ENCODE data around the gene TMEM187.
A peak's percentile ranks its signal among the peaks of the same experiment; 100 is the strongest.

TMEM187 gene

DNA sequence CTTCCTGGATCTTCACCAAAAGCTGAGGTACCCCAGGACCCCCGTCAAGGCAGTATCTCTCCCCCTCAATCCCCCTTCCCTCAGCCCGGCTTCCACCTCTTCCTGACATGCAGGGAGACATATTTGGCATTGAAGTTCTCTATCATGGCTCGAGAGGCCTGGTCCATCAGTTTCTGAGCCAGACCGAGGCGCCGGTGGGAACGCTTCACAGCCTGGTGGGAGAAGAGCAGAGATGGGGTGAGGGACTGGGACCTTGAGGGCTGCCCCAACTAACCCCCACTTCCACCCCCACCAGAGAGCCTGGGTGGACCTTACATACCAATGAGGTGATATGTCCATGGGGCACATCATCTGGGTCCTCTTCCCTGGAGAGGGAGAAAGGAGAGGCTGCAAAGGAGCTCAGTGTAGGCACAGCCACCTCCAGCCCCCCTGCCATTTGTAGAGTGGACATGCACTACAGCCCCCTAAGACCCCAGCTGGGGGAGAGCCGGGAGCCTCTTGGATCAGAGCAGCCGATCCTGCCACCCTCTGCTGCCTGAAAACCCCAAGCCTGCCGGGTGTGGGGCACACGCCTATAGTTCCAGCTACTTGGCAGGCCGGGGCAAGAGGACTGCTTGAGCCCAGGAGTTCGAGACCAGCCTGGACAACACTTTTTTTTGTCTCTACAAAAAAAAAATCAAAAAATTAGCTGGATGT, 40.2 kb upstream of the TMEM187 start:
- TF ChIP-seq, protein P1, sequence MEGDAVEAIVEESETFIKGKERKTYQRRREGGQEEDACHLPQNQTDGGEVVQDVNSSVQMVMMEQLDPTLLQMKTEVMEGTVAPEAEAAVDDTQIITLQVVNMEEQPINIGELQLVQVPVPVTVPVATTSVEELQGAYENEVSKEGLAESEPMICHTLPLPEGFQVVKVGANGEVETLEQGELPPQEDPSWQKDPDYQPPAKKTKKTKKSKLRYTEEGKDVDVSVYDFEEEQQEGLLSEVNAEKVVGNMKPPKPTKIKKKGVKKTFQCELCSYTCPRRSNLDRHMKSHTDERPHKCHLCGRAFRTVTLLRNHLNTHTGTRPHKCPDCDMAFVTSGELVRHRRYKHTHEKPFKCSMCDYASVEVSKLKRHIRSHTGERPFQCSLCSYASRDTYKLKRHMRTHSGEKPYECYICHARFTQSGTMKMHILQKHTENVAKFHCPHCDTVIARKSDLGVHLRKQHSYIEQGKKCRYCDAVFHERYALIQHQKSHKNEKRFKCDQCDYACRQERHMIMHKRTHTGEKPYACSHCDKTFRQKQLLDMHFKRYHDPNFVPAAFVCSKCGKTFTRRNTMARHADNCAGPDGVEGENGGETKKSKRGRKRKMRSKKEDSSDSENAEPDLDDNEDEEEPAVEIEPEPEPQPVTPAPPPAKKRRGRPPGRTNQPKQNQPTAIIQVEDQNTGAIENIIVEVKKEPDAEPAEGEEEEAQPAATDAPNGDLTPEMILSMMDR (IDR thresholded peaks at IDR 0.05) = no peak
- Histone ChIP-seq H3K4me1 (peaks cover 0 to 31% (median 18%) of the 10 kb centered on the region in 4 donors), H3K9me3 (no peaks in the 10 kb centered on the region), H3K27me3 (no peaks in the 10 kb centered on the region), H3K27ac (no peak overlapping the region), H3K4me3 (no peak overlapping the region), H3K36me3 (peaks cover 0 to 38% (median 24%) of the 10 kb centered on the region in 3 donors)
- intact Hi-C loops (cut with DNase I; ENCODE audit: low total_unique reads) = no loop called here
- no peak for DNase-seq

DNA sequence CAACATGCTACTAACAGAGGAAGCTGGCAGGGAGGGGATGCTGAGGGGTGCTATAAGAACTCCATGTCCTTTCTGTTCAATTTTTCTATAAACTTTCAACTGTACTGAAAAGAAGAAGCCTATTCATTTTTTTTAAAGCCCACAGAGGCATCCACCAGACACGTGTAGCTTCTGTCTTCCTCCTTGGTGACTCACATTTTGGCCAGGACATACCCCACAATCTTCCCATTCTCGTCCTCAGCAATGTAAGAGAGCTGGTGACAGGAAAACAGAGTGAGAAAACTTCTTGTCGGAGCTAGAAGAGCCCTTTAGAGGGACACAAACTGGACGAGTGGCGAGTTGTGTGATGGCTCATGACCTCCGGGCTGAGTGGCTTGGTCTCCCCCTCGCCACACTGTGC, 38.8 kb upstream of the TMEM187 start:
- Histone ChIP-seq H3K9me3 (no peaks in the 10 kb centered on the region), H3K27ac (peak overlapping the region in 1 of 2 donors; percentile 61), H3K4me1 (peaks cover 0 to 26% (median 16%) of the 10 kb centered on the region in 4 donors), H3K4me3 (peak overlapping the region; percentile 66 to 75), H3K27me3 (no peaks in the 10 kb centered on the region), H3K36me3 (peaks cover 0 to 38% (median 24%) of the 10 kb centered on the region in 3 donors)
- TF ChIP-seq, protein P1 (IDR thresholded peaks at IDR 0.05) = no peak
- DNase-seq = no peak
- intact Hi-C loops (cut with DNase I; ENCODE audit: low total_unique reads) = no loop called here

DNA sequence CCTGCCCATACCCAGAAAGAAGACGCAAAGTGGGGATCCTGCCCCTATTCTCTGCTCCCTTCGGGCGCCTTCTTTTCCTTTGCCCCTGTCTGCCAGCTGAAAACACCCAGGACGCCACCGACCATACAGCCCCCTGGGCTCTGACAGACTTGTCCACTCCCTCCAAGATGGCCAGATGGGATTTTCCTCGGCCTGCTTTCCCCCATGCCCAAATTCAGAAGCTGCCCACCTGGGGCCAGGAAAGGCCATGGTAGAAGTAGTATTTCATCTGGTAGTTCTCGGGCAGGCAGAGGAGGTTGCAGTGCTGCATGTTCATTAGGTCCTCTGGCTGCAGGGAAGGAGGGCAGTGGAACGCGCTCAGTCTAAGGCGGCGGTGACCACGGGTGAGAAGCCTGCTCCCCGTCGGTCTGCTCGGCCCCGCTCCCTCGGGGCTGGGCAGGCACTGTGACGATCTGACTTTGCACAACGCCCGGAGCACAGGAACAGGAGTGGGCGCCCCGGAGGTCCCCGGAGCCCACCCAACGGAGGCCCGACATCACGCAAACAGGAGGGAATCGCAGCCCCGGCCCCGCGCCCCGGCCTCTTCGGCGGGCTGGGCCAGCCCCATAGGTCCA, 38.3 kb upstream of the TMEM187 start:
- peak overlapping the region; percentile 66 to 75 for H3K4me3 ChIP-seq
- H3K27ac ChIP-seq = peak overlapping the region; percentile 33 to 61
- no peaks in the 10 kb centered on the region for H3K9me3 ChIP-seq
- H3K4me1 ChIP-seq = peaks cover 0 to 21% (median 12%) of the 10 kb centered on the region in 4 donors
- DNase-seq = no peak
- H3K36me3 ChIP-seq = peaks cover 0 to 38% (median 24%) of the 10 kb centered on the region in 3 donors
- intact Hi-C loops (cut with DNase I; ENCODE audit: low total_unique reads) = no loop called here
- TF ChIP-seq, protein P1 (IDR thresholded peaks at IDR 0.05) = no peak
- H3K27me3 ChIP-seq = no peaks in the 10 kb centered on the region

DNA sequence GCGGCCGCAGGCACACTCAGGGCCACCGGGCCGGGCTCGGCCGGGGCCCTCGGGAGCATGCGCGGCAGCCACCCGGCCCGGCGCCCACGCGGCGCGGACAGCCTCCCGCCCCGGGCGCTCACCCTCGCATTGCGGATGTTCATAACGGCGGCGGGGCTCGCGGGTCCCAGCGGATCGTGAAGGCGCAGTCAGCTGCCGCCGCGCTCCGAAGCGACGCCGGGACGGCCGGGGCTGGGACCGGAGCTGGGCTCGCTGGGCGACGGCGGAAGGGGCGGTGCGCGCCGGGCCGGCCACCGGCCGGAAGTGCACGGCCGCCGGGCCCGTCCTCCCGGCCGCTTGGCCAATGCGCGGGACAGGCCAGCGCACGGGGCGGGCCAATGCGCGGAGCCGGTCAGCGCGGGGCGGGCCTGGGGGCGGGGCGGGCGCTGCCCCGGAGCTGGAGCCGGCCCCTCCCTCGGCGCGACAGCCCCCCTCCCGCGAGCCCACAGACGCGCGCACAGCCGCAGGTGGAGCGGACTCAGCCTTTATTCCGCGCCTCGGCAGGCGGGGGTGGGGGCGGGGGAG, 37.7 kb upstream of the TMEM187 start, which contains the start of gene NAA10:
TSS of gene NAA10 (minus strand) at position 276 of the 564 bp plus-strand sequence. CDS start at position 143, 133 bp downstream.
- DNase-seq = peak; percentile 44 to 84
- Histone ChIP-seq H3K9me3 (no peaks in the 10 kb centered on the region), H3K36me3 (peaks cover 0 to 35% (median 24%) of the 10 kb centered on the region in 3 donors), H3K27ac (peak within 1 kb of the TSS; percentile 33 to 61), H3K4me1 (peaks cover 0 to 21% (median 12%) of the 10 kb centered on the region in 4 donors), H3K27me3 (no peaks in the 10 kb centered on the region), H3K4me3 (peak within 1 kb of the TSS; percentile 66 to 75)
- intact Hi-C loops (cut with DNase I; ENCODE audit: low total_unique reads) = no loop called here
- TF ChIP-seq, protein P1 (IDR thresholded peaks at IDR 0.05) = no peak

DNA sequence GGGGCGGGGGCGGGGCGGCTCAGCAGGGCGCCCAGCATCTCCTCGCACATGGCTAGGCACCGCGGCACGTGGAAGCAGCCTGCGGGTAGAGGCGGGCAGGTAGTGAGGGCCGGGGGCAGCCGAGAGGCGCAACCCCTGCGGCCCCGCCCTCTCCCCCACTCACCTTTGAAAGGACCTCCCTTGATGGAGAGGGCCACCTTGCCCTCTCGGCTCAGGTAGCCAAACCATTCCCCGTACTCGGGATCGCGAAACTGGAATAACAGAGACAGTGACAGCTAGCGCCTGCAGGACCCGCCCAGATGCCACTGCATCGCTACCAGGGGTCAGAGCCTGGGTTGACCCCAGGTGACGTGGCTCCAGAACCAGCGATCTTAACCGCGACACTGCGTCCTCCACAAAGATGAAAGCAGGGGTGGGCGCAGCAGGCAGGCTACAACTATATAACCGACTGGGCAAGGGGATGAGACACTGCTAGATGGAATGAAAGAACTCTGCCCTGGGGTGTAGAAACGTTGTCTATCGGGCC, 37.2 kb upstream of the TMEM187 start:
- DNase-seq = no peak

More for the DNA sequence above, 37.2 kb upstream of the TMEM187 start:
- TF ChIP-seq, protein P1 (IDR thresholded peaks at IDR 0.05) = no peak
- Histone ChIP-seq H3K27ac (peak overlapping the region in 1 of 2 donors; percentile 61), H3K4me3 (peak overlapping the region; percentile 66 to 75), H3K36me3 (peaks cover 0 to 30% (median 20%) of the 10 kb centered on the region in 3 donors), H3K4me1 (peaks cover 0 to 21% (median 12%) of the 10 kb centered on the region in 4 donors), H3K9me3 (no peaks in the 10 kb centered on the region), H3K27me3 (no peaks in the 10 kb centered on the region)
- intact Hi-C loops (cut with DNase I; ENCODE audit: low total_unique reads) = no loop called here

Data from tibial artery (tissue), 4 donors.